Measurements from ENCODE around the gene GABBR1. TPM values are rescaled to one million over a fixed set of nuclear protein-coding genes. Genes with fewer than 3 reads are reported as not detected.

Gene GABBR1
- total RNA-seq, 4 donors from 2014 or later: 55.3 to 89.6 (median 70.5) TPM

DNA sequence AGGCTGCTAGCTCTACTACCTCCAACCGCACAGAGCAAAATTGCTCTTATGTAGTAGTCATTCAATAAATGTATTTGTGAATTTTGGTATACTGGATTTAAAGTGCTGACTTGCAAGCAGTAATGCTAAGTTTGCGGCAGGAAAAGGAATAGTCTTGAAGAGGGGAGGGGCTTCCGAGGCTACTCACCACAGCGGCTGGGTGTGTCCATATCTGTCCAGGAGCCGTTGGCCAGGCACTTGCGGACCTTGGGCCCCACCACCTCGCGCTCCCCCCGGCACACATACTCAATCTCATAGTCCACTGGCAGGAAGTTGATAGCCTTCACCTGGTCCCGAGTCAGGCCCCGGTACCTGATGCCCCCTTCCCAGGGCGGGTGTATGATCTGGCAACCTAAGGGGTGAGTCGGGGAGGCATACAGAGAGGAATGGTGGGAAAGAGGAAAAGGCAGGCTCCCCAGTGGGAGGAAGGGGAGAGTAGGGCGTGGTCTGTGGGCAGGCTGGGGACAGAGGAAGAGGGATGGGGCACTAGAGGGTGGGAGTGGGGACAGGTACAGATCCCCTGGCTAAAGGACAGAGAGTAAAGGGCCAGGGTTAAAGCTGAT lies 1.7 kb downstream of the GABBR1 start:
- Histone ChIP-seq H3K36me3 (no peaks in the 10 kb centered on the region), H3K27ac (no peak overlapping the region), H3K4me3 (no peak overlapping the region), H3K27me3 (no peaks in the 10 kb centered on the region), H3K4me1 (peaks cover 0 to 53% (median 20%) of the 10 kb centered on the region in 4 donors), H3K9me3 (no peaks in the 10 kb centered on the region)
- TF ChIP-seq CTCF (IDR thresholded peaks at IDR 0.05): no peak
- TF ChIP-seq POLR2A (IDR thresholded peaks at IDR 0.05): no peak
- no peak for TF ChIP-seq EP300 (IDR thresholded peaks at IDR 0.05)
- WGBS, 2 donors: 64 to 79% methylated on average over 14 of the region's 14 CpGs
- DNase-seq (ENCODE audit: low spot score in 2 of 2): no peak

- Histone ChIP-seq H3K9me3 (no peaks in the 10 kb centered on the region), H3K4me1 (peaks cover 0 to 53% (median 20%) of the 10 kb centered on the region in 4 donors), H3K4me3 (no peak overlapping the region), H3K36me3 (no peaks in the 10 kb centered on the region), H3K27me3 (no peaks in the 10 kb centered on the region), H3K27ac (no peak overlapping the region)
- DNase-seq (ENCODE audit: low spot score in 2 of 2): no peak
- TF ChIP-seq CTCF (IDR thresholded peaks at IDR 0.05) (no peak), EP300 (IDR thresholded peaks at IDR 0.05) (no peak), POLR2A (IDR thresholded peaks at IDR 0.05) (no peak)
- 82 to 85% methylated on average over 9 of the region's 9 CpGs for WGBS, 2 donors
Measured at GRCh38 chr6:29630315-29630714, 2.7 kb downstream of the GABBR1 start.

DNA sequence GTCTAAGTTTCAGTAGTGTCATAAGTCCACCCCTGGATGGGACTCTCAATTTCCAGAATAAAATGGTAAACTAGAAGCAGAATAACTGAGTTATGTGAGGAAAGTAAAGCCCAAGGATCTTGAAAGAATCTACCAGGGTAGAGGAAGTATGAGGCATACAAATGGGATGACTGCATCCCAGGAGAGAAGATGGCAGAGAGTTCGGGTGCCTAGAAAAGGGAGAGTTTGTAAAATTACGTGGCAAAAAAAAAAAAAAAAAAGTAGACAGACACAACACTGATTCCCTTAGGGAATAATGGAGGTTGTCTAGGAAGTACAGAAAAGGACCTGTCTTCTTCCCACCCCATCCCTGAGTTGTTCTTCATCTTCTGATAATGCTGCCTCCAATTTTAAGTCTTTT lies 3.4 kb downstream of the GABBR1 start:
- Histone ChIP-seq H3K9me3 (no peaks in the 10 kb centered on the region), H3K27ac (no peak overlapping the region), H3K36me3 (no peaks in the 10 kb centered on the region), H3K4me3 (no peak overlapping the region), H3K4me1 (peaks cover 0 to 53% (median 20%) of the 10 kb centered on the region in 4 donors), H3K27me3 (no peaks in the 10 kb centered on the region)
- WGBS, 2 donors: 85 to 91% methylated on average over 2 of the region's 2 CpGs
- TF ChIP-seq CTCF (IDR thresholded peaks at IDR 0.05) (no peak), POLR2A (IDR thresholded peaks at IDR 0.05) (no peak), EP300 (IDR thresholded peaks at IDR 0.05) (no peak)
- no peak for DNase-seq (ENCODE audit: low spot score in 2 of 2)

GRCh38 chr6:29628419-29629281 lies 4.3 kb downstream of the GABBR1 start:
- H3K27me3 ChIP-seq: no peaks in the 10 kb centered on the region
- H3K4me1 ChIP-seq: peaks cover 0 to 48% (median 20%) of the 10 kb centered on the region in 4 donors
- H3K27ac ChIP-seq: peak overlapping the region; percentile 74 to 86 (median 80)
- 6% methylated on average over 32 of the region's 32 CpGs for WGBS, 2 donors
- H3K4me3 ChIP-seq: peak overlapping the region; percentile 53 to 70 (median 60)
- H3K9me3 ChIP-seq: no peaks in the 10 kb centered on the region
- peaks cover 0 to 3% (median 0%) of the 10 kb centered on the region in 3 donors for H3K36me3 ChIP-seq
- peak; percentile 52 to 69 for DNase-seq (ENCODE audit: low spot score in 2 of 2)
- TF ChIP-seq EP300 (IDR thresholded peaks at IDR 0.05): no peak
- TF ChIP-seq CTCF (IDR thresholded peaks at IDR 0.05): peak; percentile 37 to 74 (median 60)
- TF ChIP-seq POLR2A (IDR thresholded peaks at IDR 0.05): no peak

All from tibial nerve (tissue), 4 donors.